ENCODE results near the gene PICK1. TPM values are rescaled to one million over a fixed set of nuclear protein-coding genes. Genes with fewer than 3 reads are reported as not detected.

PICK1 gene
- total RNA-seq, 2 donors from 2014 or later: 15.2 to 23.2 TPM

DNA sequence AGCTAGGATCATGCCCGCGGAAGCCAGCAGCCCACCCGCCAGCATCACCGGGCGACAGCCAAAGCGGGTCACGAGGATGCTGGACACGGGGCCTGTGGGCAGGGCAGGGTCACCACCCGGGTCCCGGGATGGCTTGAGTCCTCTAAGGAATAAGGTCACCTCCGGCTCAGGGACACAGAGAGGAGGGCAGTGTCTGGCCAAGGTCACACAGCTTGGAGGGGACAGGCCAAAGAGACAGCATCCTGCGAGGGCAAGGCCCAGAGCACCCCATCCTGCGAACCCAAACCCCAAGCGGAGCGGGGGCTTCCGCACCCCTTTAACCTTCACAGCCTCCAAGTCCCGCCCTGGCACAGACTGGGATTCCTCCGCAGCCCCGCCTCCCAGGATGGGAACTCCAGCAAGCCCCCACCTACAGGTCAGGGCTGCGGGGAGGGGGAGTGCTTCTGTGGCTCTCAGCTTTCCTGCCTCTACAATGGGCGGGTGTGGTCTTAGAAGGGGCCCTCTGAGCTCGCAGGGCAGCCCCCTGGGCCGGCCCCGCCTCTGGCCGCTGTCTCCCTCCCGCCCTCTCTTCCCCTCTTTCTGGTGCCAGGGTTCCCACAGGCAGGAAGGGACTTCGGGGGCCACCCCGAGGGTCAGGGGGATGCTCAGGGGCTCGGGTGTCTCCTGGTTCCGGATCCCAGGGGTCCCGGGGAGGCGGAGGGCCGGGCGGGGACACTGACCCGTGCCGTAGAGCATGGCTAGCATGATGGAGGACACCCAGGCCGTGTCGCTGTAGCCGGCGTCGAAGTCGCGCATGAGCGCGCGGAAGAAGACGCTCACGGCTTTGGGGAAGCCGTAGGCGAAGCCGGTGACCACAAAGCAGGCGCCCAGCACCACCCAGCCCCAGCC is 25.0 kb downstream of the PICK1 start:
- Mint-ChIP-seq H3K9me3 (no peaks in the 10 kb centered on the region), H3K4me3 (peak overlapping the region; percentile 27), H3K27ac (no peak overlapping the region), H3K4me1 (no peaks in the 10 kb centered on the region), H3K27me3 (peaks cover 4% of the 10 kb centered on the region), H3K36me3 (ENCODE audit: low read depth) (no peaks in the 10 kb centered on the region)
- ATAC-seq (replicated peaks): peak; percentile 30

DNA sequence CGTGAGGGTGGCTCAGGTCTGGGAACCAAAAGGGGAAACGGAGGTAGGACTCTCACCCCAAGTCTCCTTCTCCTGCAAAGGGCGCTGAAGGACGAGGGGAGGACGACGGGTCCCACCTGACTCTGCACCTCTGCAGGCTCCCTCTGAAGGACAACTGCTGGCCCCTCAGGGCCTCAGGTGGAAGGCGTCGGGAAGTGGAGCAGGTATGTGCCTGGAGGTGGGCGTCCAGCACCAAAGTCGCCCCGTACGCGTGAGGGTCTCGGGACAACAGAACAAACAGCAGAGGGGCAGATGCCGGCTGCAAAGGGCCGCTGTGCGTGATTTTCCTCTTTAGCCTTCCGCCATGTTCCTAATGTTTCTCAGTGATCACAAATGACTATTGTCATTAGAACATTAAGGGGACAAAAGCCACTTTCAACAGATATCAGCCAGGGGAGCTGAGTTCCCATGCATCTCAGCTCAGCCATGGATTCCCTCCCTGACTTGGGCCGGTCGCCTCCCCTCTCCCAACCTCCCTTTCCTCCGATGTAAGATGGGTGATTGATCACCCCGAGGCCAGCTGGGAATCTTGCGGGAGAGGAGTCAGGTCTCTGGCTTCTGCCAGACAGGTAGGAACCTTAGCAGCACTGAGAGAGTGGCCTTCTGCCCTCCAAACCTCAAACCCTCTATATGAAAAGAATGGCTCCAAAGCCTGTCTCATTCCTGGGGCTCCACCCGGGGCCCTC is 25.9 kb downstream of the PICK1 start:
- H3K4me1 Mint-ChIP-seq: no peaks in the 10 kb centered on the region
- H3K36me3 Mint-ChIP-seq (ENCODE audit: low read depth): no peaks in the 10 kb centered on the region
- ATAC-seq (replicated peaks): no peak
- peaks cover 11% of the 10 kb centered on the region for H3K27me3 Mint-ChIP-seq
- H3K4me3 Mint-ChIP-seq: no peak overlapping the region
- no peaks in the 10 kb centered on the region for H3K9me3 Mint-ChIP-seq
- H3K27ac Mint-ChIP-seq: no peak overlapping the region

DNA sequence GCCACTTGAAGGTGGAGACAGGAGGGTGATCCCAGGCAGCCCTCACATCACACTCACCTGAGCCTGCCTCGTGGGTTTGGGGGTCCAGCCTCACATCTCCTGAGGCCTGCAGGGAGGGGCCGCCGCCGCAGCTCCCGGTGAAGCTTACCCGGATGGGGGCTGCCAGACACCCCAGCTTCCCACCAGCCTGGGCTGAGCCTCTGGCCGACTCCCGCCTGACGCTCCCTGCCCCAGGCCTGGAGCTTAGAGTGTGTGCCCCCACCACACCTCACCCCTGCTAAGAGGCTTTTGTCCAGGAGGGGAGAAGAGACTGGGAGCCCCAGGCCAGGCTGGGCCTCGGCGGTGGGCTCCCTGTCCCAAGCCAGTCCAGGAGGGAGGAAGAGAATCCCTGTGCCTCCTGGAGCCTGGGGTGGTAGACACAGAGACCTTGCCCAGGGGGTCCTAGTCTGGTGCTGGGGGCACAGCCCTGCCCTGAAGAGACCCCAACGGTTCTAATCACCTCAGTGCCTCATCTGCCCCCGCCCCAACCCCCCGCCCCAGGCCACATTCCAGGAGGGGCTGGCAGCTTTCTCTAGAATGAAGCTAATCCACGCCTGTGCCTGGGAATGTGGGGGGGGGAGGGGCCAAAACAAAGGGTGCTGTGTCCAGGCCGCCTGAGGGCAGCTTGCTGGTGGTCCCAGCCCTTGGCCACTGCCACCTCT is 26.9 kb downstream of the PICK1 start, which contains the start of gene SLC16A8:
SLC16A8 (minus strand) TSS at position 254 of the 701 bp plus-strand sequence. CDS start 1,311 bp downstream, outside the sequence.
- Mint-ChIP-seq H3K36me3 (ENCODE audit: low read depth) (no peaks in the 10 kb centered on the region), H3K9me3 (no peaks in the 10 kb centered on the region), H3K4me1 (no peaks in the 10 kb centered on the region), H3K27ac (no peak within 1 kb of the TSS), H3K4me3 (no peak within 1 kb of the TSS), H3K27me3 (peaks cover 14% of the 10 kb centered on the region)
- no peak for ATAC-seq (replicated peaks)

DNA sequence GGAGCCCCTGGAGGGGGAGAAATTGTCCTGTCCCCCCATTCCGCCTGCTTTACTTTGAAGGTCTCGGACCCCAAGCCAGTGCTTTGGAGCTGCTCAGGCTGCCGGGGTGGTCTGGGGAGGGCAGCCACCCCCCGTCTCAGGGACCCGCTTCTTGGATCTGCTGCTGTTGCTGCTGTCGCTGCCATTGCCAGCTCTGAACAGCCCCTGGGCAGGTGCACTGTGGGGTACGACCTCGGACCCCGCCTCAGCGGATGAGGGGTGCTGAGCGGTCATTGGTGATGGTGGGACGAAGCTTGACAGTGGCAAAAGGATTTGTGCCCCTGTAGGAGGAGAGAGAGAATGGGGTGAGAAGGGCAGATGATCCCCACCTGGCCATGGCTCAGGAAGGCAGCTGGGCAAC is 27.9 kb downstream of the PICK1 start:
- no peak overlapping the region for H3K27ac Mint-ChIP-seq
- H3K4me1 Mint-ChIP-seq: no peaks in the 10 kb centered on the region
- H3K27me3 Mint-ChIP-seq: peaks cover 9% of the 10 kb centered on the region
- no peaks in the 10 kb centered on the region for H3K9me3 Mint-ChIP-seq
- H3K36me3 Mint-ChIP-seq (ENCODE audit: low read depth): no peaks in the 10 kb centered on the region
- H3K4me3 Mint-ChIP-seq: no peak overlapping the region
- ATAC-seq (replicated peaks): no peak

DNA sequence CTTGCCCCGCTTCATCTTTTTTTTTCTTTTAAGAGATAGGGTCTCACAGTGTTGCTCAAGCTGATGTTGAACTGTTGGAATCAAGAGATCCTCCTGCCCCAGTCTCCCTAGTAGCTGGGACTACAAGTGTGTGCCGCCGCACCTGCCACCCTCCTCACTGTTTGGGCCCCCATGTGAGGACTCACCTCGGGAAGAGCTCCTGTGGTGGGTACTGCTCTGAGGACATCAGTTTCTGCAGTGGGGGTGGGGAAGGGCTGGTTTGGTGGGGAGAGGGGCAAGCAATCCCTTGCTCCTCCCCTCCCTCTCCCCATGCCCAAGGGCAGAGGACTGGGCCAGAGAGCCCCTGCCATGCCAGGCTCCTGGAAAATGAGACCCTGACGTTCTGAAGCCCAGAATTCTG is 28.3 kb downstream of the PICK1 start:
- no peak for ATAC-seq (replicated peaks)
- Mint-ChIP-seq H3K27ac (no peak overlapping the region), H3K9me3 (no peaks in the 10 kb centered on the region), H3K4me1 (no peaks in the 10 kb centered on the region), H3K27me3 (peaks cover 9% of the 10 kb centered on the region), H3K4me3 (no peak overlapping the region), H3K36me3 (ENCODE audit: low read depth) (no peaks in the 10 kb centered on the region)

DNA sequence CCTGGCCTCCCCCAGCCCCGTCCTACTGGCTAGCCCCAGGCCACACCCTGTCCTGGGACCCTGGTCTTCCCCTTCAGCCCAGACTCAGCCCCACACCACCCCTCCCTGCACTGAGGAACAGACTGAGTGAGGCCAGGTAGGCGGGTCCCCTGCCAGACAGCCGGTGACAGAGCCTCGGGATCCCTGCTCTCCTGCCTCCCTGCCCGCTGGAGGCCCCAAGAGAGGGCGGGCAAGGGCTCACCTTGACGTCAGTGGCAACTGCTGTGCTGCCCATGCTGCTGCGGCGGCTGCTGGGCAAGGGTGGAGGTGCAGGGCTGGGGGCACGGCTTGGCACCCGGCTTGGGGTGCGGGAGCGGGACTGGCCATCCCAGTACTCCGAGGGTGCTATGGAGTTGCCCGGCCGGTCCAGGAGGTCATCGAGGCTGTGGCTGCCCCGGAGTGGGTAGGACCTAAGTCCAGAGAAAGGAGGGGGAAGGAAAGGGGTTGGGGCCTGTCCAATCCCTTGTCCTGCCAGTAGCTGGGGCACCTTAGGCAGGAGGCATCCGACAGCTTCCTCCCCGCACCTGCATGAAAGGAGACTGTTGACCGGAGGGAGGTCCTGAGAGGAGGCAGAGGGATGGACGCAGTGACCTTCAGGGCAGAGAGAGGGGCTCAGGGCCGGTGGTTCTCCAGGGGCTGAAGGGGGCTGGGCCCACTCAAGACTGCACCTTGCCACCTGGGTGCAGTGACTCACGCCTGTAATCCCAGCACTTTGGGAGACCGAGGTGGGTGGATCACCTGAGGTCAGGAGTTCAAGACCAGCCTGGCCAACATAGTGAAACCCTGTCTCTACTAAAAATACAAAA is 29.0 kb downstream of the PICK1 start:
- Mint-ChIP-seq H3K27me3 (peaks cover 9% of the 10 kb centered on the region), H3K4me3 (no peak overlapping the region), H3K4me1 (no peaks in the 10 kb centered on the region), H3K9me3 (no peaks in the 10 kb centered on the region), H3K36me3 (ENCODE audit: low read depth) (no peaks in the 10 kb centered on the region), H3K27ac (no peak overlapping the region)
- ATAC-seq (replicated peaks): no peak

DNA sequence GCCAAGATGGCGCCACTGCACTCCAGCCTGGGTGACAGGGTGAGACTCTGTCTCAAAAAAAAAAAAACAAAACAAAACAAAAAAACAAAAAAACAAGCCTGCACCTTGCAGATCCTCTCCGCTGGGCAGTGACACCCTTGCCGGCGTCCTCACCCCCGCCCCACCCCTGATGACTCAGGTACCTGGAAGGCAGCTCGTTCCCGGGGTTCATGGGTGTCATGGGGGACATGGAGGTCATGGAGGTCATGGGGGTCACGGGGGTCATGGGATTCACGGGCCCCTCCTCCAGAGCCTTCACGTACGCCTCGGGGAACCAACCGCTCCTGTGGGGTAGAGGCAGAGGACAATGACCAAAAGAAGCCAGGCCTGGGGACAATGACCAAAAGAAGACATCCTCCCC is 29.7 kb downstream of the PICK1 start:
- no peaks in the 10 kb centered on the region for H3K9me3 Mint-ChIP-seq
- peaks cover 9% of the 10 kb centered on the region for H3K27me3 Mint-ChIP-seq
- H3K36me3 Mint-ChIP-seq (ENCODE audit: low read depth): no peaks in the 10 kb centered on the region
- no peak for ATAC-seq (replicated peaks)
- no peak overlapping the region for H3K4me3 Mint-ChIP-seq
- no peak overlapping the region for H3K27ac Mint-ChIP-seq
- no peaks in the 10 kb centered on the region for H3K4me1 Mint-ChIP-seq

DNA sequence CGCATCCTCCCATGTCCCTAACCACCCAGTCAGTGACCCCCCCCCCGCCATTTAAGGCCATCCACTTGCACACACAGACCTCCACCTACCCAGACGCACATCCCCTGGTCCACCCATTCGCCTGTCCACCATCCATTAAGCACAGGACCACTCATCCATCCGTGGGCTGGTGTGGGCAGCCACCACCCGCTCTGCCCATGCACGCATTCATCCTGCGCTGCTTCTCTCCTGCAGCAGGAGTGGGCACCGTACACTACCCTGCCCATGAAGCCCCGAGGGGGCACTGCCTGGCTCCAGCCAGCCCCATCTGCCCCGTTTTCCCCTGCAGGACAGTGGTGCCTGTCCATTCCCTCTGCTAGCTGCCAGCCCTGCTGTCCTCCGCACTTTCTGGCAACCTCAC is 30.7 kb downstream of the PICK1 start:
- ATAC-seq (replicated peaks): no peak
- Mint-ChIP-seq H3K9me3 (no peaks in the 10 kb centered on the region), H3K4me3 (no peak overlapping the region), H3K27ac (no peak overlapping the region), H3K27me3 (peaks cover 9% of the 10 kb centered on the region), H3K4me1 (no peaks in the 10 kb centered on the region), H3K36me3 (ENCODE audit: low read depth) (no peaks in the 10 kb centered on the region)

DNA sequence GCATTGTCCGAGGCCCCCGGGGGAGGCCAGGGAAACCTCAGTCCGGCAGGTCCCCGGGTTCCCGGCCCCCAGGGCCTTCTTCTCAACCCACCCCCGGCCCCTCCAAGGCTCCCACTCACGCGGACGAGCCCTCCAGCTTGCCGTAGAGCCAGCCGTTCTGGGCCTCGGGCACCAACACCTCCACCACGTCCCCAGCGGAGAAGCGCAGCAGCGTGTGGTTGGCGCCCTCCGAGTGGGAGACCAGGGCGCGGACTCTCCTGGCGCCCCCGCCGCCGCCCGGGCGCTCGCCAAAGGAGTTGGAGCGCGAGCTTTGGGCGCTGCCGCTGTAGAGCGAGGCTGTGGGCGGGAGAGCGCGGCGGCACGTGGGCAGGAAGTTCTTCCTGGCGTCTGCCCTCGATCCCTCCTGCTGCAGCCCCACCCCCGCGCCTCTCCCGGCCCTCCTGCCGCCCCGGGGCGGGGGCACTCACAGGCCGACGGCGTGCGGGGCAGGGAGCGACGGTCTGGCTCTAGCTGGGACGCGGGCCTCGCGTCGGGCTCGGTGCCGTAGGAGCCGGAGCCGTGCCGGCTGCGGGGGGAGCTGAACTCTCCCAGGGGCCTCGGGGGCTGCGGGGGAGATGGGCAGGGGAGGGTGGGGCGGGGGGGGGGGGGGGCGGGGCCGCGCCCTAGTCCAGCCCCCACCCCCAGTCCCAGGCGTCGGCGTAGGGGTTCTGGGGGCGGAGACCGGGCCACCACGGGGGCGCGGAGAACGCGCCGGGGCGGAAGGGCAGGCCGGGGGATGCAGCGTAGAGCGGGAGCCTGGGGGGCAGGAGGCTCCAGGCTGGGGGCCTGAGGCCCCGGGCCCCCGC is 31.6 kb downstream of the PICK1 start:
- Mint-ChIP-seq H3K9me3 (no peaks in the 10 kb centered on the region), H3K4me3 (no peak overlapping the region), H3K27me3 (peaks cover 9% of the 10 kb centered on the region), H3K27ac (no peak overlapping the region), H3K36me3 (ENCODE audit: low read depth) (no peaks in the 10 kb centered on the region), H3K4me1 (no peaks in the 10 kb centered on the region)
- no peak for ATAC-seq (replicated peaks)

DNA sequence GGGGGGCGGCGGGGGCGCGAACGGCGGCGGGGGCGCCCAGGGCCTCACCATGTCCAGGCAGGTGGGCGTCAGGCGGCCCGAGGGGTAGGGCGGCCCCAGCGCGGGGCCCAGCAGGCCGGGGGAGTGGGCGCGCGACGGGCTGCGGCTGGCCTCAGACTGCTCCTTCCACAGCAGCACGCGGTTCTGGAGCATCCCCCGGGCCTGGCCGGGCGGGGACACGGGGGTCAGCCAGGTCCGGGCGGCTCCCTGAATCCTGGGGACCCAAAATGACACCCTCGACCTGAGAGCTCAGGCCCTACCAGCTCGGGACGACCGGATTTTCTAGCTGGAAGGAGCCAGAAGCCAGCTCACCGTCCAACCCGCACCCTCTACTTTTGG is 32.3 kb downstream of the PICK1 start:
- Mint-ChIP-seq H3K4me1 (no peaks in the 10 kb centered on the region), H3K27ac (no peak overlapping the region), H3K36me3 (ENCODE audit: low read depth) (no peaks in the 10 kb centered on the region), H3K27me3 (peaks cover 9% of the 10 kb centered on the region), H3K9me3 (no peaks in the 10 kb centered on the region), H3K4me3 (no peak overlapping the region)
- ATAC-seq (replicated peaks): no peak

DNA sequence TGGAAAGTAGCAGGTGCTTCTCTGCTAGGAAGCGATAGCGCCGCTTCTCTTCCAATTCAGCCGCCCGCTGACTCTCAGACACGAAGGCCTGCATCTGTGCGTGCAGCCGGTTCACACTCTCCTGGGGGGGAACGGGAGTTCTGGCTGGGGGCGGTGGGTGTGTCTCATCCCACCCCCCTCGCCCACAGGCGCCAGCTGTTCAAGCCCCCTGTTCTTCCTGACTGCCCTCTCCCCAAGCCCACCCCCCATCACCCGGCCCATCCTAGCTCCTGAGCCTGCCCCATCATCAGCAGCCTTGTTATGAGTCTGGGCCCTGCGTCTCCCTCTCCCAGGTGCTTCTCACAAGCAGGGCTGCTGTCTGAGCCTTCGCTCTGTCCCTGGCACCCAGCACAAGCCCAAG is 39.9 kb downstream of the PICK1 start:
- Mint-ChIP-seq H3K4me1 (peaks cover 6% of the 10 kb centered on the region), H3K4me3 (no peak overlapping the region), H3K27me3 (no peaks in the 10 kb centered on the region), H3K27ac (no peak overlapping the region), H3K9me3 (no peaks in the 10 kb centered on the region), H3K36me3 (ENCODE audit: low read depth) (no peaks in the 10 kb centered on the region)
- ATAC-seq (replicated peaks): no peak

DNA sequence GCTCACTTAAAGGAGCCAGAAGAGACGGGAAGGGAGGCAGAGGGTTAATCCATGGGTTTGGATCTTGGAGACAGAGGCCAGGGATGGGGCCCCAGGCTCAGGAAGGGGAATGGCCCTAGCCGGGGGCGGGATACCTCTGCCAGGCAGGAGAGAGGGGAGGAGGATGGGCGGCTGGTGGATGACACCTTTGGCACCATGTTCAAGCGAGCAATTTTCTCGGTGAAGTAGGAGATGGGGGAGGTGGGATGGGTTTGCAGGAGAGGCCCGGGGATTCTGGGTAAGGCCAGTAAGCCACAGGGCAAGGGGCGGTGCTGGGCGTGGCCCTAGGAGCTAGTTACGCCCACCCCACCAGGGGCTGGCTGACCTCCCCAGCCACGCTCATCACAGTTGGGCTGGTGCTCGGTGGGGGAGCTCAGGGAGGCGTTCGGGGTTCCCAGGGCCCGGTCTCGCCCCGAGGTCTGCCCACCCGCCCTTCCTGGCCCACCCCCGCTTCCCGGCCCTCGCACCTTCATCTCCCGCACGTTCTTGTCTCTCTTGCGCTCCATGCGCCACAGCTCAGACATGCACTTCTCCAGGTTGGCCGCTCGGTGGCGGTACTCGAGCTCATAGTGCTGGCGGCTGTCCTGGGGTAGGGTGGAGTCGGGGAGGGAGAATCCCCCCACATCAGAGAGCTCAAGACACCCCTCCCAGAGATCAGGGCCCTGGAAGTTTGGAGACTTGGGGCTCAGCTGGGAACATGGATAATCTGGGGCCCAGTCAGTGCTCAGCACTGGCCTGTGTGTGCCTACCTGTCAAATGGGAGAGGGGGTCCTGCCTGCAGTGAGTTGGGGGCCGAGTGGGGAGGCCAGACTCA is 40.6 kb downstream of the PICK1 start:
- H3K27ac Mint-ChIP-seq: no peak overlapping the region
- peaks cover 6% of the 10 kb centered on the region for H3K4me1 Mint-ChIP-seq
- no peaks in the 10 kb centered on the region for H3K36me3 Mint-ChIP-seq (ENCODE audit: low read depth)
- H3K4me3 Mint-ChIP-seq: no peak overlapping the region
- no peaks in the 10 kb centered on the region for H3K27me3 Mint-ChIP-seq
- ATAC-seq (replicated peaks): no peak
- no peaks in the 10 kb centered on the region for H3K9me3 Mint-ChIP-seq

Data from activated T-helper 17 cell treated with anti-CD3 and anti-CD28 coated beads, Interleukin-2, amount 50 U/mL, for 72 hours (primary cell).